Mononuclear cell (primary cell): ENCODE data around the gene PAQR9. TPM values are rescaled to one million over a fixed set of nuclear protein-coding genes. Genes with fewer than 3 reads are reported as not detected.

Experiments
- H3K27me3 ChIP-seq: 2 replicates; pipeline ENCODE4 v1.6.0; 2011; ENCODE audit warnings: low read length, control low read depth; ENCODE audit not compliant: insufficient read depth
- H3K4me1 ChIP-seq: 2 replicates; pipeline ENCODE4 v1.5.1; 2011; ENCODE audit warnings: mild to moderate bottlenecking, low read length, control low read depth; ENCODE audit not compliant: insufficient read depth
- H3K4me3 ChIP-seq: 2 replicates; pipeline ENCODE4 v1.5.1; 2011; ENCODE audit warnings: mild to moderate bottlenecking, low read length, moderate library complexity
- H3K9me3 ChIP-seq: 2 replicates; pipeline ENCODE4 v1.5.1; 2011; ENCODE audit warnings: low read depth, mild to moderate bottlenecking, control low read depth, low read length
- total RNA-seq: library from RNA; depleted of rRNA; stranded (reverse); fragments of >200 nt; gene quantifications from one replicate; pipeline ENCODE4 v1.2.3, GENCODE V29; 2012

Gene PAQR9
- total RNA-seq, 1 donor, result not detected

- peaks cover 4% of the 10 kb centered on the region for H3K27me3 ChIP-seq
- no peaks in the 10 kb centered on the region for H3K4me1 ChIP-seq
- no peaks in the 10 kb centered on the region for H3K9me3 ChIP-seq
- no peak overlapping the region for H3K4me3 ChIP-seq
Measured at GRCh38 chr3:142929890-142930289, 33.6 kb downstream of the PAQR9 start.

DNA sequence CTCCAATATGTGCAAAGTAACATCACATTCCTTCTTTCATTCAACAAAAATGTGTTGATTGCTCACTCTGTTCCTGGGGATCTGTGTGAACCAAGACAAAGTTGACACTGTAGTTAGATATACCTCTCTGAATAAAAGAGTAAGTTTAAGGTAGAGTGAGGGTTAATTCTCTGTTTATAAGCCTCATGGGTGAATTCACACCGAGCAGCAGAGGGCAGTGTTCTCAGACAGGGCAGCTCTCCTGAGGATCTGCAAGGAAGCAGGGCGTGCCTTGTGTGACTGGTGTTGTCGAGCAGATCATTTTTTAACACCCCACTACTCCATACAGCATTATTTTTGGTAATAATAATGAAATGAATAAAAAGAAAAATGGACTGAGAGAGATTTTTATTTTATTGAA lies 34.4 kb downstream of the PAQR9 start:
- Histone ChIP-seq H3K27me3 (peaks cover 9% of the 10 kb centered on the region), H3K4me3 (no peak overlapping the region), H3K4me1 (no peaks in the 10 kb centered on the region), H3K9me3 (no peaks in the 10 kb centered on the region)

DNA sequence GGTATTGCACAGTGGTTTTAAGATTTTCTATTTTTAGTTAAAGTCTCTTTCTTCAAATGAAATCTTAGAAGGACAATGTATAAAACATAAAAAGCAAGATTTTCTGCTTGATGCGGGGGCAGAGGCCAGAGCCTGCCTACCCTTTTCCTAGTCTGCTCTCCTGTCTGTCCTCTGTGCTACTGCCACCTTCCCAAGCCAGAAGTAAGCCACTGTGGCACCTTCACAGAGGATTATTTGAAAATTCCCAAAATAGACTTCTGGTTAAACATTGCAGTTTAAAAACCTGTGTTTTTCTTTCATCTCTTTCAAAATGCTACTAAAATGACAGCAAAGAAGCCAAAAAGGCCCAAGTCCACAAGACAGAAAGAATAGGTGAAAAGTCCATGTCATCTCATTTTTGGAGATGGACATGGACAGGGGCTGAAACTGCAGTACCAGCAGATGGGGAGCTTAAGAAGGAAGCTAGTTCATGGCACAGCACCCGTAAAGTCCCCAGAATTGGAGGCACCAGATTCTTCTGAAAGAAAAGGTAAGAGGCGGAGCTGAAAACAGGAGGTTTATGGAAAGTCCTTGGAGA lies 37.0 kb downstream of the PAQR9 start:
- H3K27me3 ChIP-seq, result peaks cover 14% of the 10 kb centered on the region
- H3K9me3 ChIP-seq, result no peaks in the 10 kb centered on the region
- H3K4me1 ChIP-seq, result no peaks in the 10 kb centered on the region

GRCh38 chr3:142925140-142925539 lies 38.3 kb downstream of the PAQR9 start:
- Histone ChIP-seq H3K9me3 (no peaks in the 10 kb centered on the region), H3K27me3 (peaks cover 14% of the 10 kb centered on the region)

More for the DNA sequence above, 37.0 kb downstream of the PAQR9 start:
- no peak overlapping the region for H3K4me3 ChIP-seq

DNA sequence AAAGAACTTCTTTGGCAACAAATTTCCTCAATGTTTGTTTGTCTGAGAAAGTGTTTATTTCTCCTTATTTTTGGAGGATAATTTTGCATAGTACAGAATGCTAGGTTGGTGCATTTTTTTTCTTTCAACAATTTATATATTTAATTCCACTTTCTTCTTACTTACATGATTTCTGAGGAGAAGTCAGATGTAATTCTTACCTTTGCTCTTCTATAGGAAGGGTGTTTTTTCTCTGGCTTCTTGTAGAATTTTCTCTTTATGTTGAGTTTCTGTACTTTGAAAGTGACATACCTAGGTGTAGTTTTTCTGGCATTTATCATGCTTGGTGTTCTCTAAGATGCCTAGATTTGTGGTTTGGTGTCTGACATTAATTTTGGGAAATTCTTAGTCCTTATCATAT lies 39.8 kb downstream of the PAQR9 start:
- H3K27me3 ChIP-seq, result peaks cover 14% of the 10 kb centered on the region
- no peaks in the 10 kb centered on the region for H3K9me3 ChIP-seq
- H3K4me3 ChIP-seq, result no peak overlapping the region
- no peaks in the 10 kb centered on the region for H3K4me1 ChIP-seq

More at GRCh38 chr3:142925140-142925539, 38.3 kb downstream of the PAQR9 start:
- H3K4me1 ChIP-seq, result no peaks in the 10 kb centered on the region
- H3K4me3 ChIP-seq, result no peak overlapping the region

DNA sequence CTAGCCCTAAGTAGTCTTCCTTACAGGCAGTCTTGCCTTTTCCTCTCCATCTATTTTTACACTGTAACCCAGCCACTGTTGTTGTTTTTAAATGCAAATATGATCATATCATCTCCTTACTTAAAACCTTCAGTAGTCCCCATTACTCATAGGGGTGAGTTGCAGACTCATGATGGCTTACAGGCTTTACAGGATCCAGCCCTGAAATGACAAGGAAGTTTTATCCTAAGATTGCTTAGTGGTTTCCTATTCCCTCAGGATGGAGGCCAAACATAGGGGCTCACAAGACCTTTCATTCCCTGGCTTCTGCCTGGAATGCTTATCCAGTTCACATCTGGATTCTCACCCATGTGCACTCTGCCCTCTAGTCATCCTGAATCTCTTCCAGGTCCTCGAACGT lies 46.9 kb downstream of the PAQR9 start:
- no peaks in the 10 kb centered on the region for H3K4me1 ChIP-seq
- no peaks in the 10 kb centered on the region for H3K27me3 ChIP-seq
- H3K9me3 ChIP-seq, result no peaks in the 10 kb centered on the region
- H3K4me3 ChIP-seq, result no peak overlapping the region

DNA sequence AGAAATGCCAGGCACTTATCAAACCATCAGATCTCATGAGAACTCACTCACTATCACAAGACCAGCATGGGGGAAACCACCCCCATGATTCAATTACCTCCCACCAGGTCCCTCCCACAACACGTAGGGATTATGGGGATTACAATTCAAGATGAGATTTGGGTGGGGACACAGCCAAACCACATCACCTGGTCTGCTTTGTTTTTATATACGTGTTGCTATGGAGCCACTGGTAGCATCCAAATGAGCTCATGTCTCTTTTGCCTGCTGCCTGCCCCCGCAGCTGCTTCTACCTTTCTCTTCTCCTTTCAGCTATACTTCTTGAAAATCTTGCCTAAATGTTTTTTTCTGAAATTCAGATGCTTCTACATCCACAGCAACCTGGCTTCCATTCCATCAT lies 47.8 kb downstream of the PAQR9 start:
- H3K4me1 ChIP-seq, result no peaks in the 10 kb centered on the region
- no peak overlapping the region for H3K4me3 ChIP-seq
- no peaks in the 10 kb centered on the region for H3K9me3 ChIP-seq
- H3K27me3 ChIP-seq, result no peaks in the 10 kb centered on the region

GRCh38 chr3:142914286-142914811 lies 49.1 kb downstream of the PAQR9 start:
- no peak overlapping the region for H3K4me3 ChIP-seq
- no peaks in the 10 kb centered on the region for H3K4me1 ChIP-seq
- H3K9me3 ChIP-seq, result no peaks in the 10 kb centered on the region
- no peaks in the 10 kb centered on the region for H3K27me3 ChIP-seq

- H3K27me3 ChIP-seq, result no peaks in the 10 kb centered on the region
- no peaks in the 10 kb centered on the region for H3K9me3 ChIP-seq
- no peaks in the 10 kb centered on the region for H3K4me1 ChIP-seq
- no peak overlapping the region for H3K4me3 ChIP-seq
Measured at GRCh38 chr3:142913432-142913831, 50.0 kb downstream of the PAQR9 start.

DNA sequence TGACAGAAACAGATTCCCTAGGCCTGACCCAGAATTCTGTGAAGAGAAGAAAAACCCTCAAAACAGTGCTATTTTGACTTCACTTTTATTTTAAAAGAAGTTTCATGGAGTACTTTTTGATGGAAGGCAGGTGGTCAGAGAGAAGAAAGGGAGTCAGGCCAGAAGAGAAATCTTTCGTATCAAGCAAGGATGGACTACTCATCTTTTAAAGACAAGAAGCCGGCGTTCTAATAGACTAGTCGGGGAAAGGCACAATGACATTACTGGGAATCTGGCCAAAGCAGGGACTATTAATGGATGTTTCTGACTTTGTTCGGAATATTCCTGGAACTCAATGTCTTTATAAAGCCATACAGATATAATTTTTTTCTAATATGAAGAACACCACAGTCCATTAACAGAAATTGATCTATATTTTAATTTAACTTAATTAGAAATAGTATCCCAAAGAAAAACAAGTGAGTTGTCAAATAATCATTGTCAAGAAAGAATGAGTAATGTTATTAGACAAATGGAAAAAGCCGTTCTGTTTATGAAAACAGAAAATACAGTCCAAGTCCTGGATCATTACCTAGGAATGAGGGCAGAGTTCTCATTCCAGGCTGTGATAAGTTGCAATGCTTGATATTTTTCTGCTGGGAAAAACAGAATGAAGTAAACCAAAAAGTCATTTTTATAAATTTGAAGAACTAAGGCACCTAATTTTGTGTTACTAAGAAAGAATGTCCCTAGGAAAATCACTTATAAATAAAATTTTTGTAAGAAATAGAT lies 50.9 kb downstream of the PAQR9 start:
- H3K9me3 ChIP-seq, result no peaks in the 10 kb centered on the region
- H3K4me3 ChIP-seq, result no peak overlapping the region
- no peaks in the 10 kb centered on the region for H3K4me1 ChIP-seq
- H3K27me3 ChIP-seq, result no peaks in the 10 kb centered on the region

Other genes starting within 250 kb of the PAQR9 start
- gene TRPC1, start 239.6 kb downstream of the PAQR9 start, total RNA-seq, result 5.1 TPM
- not detected for gene PCOLCE2, start 74.6 kb downstream of the PAQR9 start, total RNA-seq
- gene U2SURP, start 37.9 kb upstream of the PAQR9 start, total RNA-seq, result 236 TPM
- 22.1 TPM for gene CHST2, start 156.1 kb upstream of the PAQR9 start, total RNA-seq